Stimulated activated CD4-positive, alpha-beta T cell treated with anti-CD3 and anti-CD28 coated beads, Interleukin-1b, Interleukin-23, amount 100 ng/mL, for 24 hours (primary cell): ENCODE measurements around the gene CYP4A11.
"Not testable (repeated sequence)": the region's sequence is repeated elsewhere in the genome, so short reads cannot be mapped to it uniquely, and the experiment has no call there.

Experiments used
- DNase-seq, 4 experiments: peaks; one replicate each; pipeline ENCODE4 v3.0.0-alpha.2; 2020; ENCODE audit warnings: low read depth in 4 of 4, low spot score in 1 of 4

Gene CYP4A11, protein sequence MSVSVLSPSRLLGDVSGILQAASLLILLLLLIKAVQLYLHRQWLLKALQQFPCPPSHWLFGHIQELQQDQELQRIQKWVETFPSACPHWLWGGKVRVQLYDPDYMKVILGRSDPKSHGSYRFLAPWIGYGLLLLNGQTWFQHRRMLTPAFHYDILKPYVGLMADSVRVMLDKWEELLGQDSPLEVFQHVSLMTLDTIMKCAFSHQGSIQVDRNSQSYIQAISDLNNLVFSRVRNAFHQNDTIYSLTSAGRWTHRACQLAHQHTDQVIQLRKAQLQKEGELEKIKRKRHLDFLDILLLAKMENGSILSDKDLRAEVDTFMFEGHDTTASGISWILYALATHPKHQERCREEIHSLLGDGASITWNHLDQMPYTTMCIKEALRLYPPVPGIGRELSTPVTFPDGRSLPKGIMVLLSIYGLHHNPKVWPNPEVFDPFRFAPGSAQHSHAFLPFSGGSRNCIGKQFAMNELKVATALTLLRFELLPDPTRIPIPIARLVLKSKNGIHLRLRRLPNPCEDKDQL

DNA sequence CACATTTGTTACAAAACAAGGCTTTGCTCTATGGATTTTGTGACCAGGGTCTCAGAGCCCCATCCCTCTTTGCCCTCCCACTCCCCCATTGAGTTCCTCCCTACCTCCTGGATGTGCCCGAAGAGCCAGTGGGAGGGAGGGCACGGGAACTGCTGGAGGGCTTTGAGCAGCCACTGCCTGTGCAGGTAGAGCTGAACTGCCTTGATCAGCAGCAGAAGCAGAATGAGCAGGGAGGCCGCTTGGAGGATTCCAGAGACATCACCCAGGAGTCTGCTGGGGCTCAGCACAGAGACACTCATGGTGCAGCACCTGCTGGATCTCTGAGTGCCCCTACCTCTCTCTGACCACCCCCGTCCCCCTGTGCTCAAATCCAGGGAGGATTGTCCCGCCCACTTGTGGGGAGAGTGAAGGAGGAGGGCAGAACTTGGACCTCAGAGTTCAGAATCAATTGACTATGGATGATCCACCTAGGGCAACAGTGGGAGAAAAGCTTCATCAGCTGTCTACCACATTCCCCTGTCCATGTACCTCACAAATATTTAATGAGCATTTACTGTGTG is at the start of gene CYP4A11:
CYP4A11 (minus strand) TSS at position 342 of the 560 bp plus-strand sequence; CDS start at position 299, 43 bp downstream.
- DNase-seq = no peak

DNA sequence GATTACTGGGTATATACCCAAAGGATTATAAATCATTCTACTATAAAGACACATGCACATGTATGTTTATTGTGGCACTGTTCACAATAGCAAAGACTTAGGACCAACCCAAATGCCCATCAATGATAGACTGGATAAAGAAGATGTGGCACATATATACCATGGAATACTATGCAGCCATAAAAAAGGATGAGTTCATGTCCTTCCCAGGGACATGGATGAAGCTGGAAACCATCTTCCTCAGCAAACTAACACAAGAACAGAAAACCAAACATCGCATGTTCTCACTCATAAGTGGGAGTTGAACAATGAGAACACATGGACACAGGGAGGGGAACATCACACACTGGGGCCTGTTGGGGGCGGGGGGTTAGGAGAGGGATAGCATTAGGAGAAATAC is 49.3 kb upstream of the CYP4A11 start:
- not testable (repeated sequence) for DNase-seq

DNA sequence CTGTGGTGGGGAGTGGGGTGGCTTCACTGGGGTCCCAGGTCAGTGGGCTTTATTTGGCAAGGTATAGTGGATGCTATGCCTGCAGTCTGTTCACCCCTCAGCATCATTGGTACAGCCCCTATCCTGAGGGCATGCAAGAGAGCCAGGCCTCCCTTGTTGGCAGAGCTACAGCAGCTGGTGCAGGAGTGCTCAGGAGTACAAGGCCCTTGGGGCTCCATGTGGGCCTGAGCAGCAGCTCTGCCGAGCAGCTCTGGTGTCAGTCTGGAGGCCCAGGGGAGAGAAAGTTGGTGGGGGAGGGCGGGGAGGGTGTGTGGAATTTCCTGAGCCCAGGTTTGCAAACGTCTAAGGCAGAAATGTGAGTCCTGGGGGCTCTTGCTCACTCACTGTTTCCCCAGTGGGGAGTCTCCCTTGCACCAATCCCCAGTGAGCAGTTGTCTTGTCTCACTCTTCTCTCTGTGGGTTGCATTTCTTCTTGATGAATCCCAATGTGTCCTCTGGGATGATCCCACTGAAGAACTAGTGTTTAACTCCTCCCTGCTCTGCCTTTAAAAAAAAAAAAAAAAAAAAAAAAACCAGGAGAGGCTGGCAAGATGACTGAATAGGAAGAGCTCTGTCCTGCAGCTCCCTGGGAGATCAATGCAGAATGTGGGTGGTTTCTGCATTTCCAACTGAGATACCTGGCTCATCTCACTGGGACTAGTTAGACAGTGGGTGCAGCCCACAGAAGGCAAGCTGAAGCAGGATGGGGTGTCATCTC is 42.7 kb upstream of the CYP4A11 start:
- no peak for DNase-seq

DNA sequence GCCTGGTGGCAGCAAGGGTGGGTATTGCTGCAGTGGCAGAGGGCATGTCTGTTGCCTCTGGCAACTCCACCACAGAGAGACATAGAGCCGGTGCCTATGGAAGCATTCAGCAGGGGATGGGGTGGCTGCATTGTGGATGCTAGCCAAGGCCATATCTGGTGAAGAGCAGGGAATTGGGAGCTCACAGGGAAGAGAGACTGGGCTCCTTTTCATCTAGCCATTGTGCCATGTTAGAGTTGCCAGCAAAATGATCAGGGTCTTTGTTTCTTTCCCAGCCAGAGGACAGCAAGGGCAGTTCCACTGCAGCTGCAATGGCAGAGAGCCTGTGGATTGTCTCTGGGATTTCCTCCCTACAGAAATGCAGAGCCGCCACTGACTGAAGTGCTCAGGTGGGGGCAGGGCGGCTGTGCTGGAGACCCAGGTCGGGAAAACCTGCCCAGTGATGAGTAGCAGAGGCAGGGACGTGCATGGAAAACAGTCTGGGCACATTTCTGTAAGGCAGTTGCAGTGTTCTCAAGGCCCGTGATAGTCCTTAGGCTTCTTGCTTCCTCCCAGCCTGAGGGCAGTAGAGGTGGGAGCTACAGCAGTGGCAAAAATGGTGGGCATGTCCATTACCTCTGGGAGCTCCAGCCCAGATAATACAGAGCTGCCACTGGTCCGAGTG is 42.0 kb upstream of the CYP4A11 start:
- no peak for DNase-seq

DNA sequence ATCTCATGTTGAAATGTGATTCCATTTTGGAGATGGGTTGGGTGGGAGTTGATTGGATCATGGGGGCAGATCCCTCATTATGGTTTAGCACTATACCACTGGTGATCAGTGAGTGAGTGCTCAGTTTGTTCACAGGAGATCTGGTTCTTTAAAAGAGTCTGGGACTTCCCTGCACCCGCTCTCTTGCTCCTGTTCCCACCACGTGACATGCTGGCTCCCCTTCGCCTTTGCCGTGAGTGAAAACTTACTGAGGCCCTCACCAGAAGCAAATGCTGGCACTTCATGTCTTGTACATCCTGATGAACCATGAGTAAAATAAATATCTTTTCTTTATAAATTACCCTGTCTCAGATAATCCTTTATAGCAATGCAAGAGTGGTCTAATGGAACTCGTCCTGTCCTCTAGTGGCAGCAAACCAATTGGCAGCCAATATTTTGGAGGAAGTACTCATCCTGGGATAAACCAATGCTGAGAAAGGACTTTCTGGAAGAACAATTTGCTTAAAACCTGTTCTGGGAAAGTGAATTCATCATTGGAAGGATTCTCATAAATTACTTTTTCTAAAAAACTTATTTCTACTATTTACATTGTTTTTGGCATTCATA is 27.8 kb upstream of the CYP4A11 start:
- DNase-seq = no peak

DNA sequence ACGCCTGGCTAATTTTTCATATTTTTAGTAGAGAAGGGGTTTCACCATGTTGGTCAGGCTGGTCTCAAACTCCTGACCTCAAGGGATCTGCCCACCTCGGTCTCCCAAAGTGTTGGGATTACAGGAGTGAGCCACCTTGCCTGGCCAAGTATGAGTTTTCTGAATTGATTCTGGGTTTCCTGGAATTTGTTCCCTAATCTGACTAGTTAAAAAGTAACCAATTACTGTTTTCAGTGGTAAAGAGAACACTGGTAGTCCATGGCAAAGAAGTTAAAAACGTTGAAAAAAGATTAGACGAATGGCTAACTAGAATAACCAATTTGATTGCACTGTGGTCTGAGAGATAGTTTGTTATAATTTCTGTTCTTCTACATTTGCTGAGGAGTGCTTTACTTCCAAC is 21.0 kb upstream of the CYP4A11 start:
- DNase-seq = not testable (repeated sequence)

DNA sequence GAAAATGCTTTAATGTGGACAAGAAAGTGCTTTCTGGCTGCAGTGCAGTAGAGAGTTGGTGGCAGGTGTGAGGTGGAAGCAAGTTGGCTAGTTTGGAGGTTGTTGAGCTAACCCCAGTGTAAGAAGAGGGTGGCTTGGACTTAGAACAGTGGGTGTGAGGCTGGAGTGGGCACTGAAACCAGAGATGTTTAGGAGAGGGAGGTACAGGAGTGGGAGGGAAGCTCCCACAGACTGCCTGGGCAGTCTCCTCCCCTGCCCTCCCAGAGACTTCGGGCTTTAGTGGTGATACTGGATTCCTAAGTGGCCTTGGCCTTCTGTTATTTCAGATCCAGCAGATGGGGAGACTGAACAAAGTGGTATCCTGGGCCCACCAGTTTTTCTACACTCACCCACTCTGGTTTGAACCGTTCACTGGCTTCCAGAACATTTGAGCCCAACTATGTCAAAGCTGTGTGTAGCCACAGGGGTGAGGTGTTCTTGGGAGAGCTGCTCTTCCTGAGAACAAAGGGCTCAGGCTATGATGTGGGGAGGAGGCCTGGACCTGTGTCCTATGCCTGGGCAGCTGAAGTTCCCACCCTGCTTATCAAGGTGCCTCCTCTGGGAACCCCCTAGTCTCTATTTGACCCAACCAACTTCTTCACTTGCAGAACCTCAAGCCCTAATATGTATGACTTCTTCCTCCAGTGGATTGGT is 19.9 kb upstream of the CYP4A11 start:
- no peak for DNase-seq

DNA sequence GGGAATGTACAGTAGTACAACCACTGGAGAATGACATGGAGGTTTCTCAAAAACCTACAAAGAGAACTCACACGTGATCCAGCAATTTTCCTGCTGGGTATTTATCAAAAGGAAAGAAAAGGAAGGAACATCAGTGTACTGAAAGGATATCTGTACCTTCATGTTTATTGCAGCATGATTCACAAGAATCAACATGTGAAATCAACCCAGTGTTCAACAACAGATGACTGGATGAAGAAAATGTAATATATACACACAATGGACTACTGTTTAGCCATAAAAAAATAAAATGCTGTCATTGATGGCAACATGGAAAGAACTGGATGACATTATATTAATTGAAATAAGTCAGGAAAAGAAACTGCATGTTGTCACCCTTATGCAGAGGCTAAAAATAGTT is 19.0 kb upstream of the CYP4A11 start:
- no peak for DNase-seq

DNA sequence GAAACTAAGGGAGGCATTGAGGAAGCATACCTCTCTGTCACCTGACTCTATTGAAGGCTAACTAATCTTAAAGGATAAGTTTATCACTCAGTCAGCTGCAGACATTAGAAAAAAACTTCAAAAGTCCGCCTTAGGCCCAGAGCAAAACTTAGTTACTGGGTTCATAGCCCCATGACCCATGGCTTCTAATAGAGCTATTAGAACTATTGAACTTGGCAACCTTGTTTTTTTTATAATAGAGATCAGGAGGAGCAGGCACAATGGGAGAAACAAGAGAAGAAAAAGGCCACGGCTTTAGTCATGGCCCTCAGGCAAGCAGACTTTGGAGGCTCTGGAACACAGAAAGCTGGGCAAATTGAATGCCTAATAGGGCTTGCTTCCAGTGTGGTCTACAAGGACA is 13.8 kb upstream of the CYP4A11 start:
- not testable (repeated sequence) for DNase-seq

DNA sequence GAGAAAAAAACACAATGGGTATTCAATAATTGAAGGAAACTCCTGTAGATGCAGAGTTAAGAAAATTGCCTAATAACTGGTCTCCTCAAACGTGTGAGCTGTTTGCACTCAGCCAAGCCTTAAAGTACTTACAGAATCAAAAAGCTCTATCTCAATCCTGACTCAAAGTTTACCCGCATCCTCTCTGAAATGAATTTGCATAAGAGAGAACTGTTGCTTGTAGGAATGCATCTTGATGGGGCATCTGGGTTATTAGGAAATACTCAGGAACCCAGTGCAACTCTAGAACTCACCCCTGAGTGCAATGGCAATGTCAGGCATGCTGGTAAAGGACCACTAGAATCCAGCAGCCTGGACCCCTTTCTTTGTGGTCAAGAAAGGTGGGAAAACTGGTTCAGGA is 12.6 kb upstream of the CYP4A11 start:
- not testable (repeated sequence) for DNase-seq

DNA sequence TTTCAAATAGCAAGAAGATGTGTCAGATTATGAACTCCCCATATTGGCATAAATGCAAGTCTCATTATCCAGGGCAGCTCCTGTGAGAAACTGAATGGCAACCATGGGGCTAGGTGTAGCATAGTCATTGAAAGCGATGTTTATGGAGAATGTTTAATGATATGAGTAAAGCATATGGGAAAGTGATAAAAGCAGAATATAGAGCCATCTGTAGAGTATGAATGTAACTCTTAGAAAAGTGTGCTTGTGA is 8.1 kb upstream of the CYP4A11 start:
- not testable (repeated sequence) for DNase-seq

DNA sequence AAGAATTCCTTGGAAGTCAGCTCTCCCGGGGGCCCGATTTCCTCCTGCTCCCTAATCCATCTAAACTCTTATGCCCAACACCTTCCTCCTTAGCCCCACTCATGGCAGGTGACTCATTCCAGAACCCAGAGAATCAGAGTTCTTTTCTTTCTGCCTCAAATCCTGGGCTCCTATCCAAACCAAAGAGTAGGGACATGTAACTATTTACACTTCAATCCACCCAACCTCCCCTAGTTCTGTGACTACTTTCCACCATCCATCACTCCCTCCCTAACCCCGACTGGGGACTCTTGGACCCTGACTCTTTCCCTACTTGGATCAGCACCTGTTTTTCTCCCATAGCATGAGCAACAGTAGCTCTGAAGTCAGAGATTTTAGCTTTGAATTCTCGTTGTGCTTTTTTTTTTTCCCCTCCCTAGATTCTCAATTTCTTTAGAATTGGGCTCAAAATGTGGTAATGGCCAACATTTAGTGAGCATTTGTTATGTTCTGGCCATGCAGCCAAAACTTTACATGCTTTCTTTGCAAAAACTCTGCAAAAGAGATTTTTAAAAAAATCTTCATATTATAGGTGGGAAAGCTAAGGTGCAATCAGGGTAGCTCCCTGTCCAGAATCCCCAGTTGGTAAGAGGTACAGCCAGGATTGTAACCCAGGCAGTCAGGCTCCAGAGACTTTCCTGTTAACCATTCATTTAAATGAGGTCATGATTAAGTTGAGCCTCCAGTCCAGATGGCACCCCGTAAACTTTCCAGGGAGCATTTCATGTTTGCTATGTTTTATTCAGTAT is 7.5 kb upstream of the CYP4A11 start:
- DNase-seq = no peak

DNA sequence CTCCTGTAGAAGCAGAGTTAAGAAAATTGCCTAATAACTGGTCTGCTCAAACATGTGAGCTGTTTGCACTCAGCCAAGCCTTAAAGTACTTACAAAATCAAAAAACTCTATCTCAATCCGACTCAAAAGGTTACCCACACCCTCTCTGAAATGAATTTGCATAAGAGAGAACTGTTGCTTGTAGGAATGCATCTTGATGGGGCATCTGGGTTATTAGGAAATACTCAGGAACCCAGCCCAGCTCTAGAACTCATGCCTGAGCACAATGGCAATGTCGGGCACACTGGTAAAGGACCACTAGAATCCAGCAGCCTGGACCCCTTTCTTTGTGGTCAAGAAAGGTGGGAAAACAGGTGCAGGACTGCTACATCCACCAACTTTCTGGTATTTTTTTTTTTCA is 6.4 kb upstream of the CYP4A11 start:
- not testable (repeated sequence) for DNase-seq

DNA sequence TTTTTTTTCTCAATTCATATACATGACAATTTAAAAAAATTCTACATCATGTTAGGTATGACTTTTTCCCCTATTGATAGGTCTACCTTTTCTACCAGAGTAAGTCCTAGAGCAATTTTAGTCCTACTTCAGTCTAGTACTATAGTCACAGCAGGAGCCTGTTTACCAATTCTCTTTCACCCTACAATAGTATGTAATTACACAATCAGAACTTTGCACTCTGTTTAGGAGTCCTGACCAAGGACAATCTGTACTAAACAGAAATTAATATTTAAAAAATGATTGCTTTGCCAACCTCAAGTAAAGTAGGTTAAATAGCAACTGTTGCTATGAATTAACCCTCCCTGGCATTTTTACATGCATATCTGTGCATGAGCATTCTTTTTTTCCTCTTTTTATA is 810 bp upstream of the CYP4A11 start:
- no peak for DNase-seq

DNA sequence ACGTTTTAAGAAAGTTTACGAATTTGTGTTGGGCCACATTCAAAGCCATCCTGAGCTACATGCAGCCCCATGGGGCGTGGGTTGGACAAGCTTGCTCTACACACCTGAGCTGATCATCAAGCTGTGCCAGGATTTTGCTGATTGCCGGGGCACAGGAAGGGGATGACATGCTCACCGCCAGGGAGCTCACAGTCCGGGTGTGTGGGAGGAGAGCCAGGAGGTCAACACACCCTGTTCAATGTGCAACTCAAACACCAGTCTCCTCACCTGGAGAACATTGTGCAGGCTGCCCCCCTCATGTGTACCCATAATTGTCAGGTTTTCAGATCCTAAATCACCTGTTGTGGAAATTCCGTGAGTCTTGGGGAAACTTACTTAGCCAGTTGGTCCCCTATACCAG is 969 bp downstream of the CYP4A11 start:
- no peak for DNase-seq

DNA sequence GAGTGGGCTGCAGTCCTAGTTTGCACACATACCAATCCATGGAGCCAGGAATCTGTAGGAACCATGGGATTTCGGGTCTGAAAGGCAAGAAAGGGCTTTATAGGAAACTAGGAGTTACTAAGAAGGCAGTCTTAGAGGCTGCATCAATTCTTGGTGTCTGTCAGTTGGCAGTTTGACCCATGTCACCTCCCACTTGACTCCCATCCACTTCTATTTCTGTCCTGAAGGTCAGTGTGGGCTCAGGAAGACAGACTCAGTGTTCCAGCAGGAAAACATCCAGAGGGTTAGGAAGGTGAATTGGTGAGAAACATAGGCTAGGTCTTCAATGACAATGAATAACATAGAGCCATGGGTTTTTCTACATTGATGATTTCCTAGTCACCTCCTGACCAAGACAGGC is 4.0 kb downstream of the CYP4A11 start:
- DNase-seq = no peak

DNA sequence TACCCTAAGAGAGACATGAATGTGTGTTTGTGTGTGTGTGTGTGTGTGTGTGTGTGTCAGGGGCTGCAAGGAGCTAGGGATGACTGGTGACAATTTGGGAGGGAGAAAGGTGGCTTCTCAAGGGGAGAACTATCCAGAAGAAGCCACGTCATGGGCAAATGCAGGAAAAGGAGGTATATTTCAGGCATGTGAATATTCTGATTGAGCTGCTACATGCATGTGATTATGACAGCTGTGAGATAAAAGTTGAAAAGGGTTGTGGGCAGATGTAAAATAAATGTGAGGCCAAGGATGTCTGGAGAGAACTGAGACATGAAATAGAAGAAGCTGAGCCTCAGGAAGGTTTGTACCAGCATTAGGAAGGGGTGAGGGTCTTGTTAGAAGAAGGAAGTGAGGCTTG is 4.5 kb downstream of the CYP4A11 start:
- no peak for DNase-seq

DNA sequence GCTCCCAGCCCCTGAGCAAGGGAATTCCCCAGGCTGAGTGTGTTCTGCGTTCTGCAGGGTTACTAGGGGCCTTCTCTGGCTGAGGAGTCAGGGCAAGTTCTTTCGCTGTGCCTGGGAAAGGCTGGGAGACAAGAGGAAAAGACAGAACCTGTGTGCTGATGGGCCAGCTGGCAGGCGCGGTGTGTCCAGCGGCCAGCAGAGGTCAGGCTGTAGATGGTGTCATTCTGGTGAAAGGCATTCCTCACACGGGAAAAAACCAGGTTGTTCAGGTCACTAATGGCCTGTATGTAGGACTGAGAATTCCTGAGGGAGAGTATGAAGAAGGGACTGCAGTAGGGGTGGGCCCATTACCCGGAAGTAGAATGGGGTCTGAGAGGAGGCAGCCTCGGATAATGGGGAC is 6.4 kb downstream of the CYP4A11 start:
- not testable (repeated sequence) for DNase-seq

DNA sequence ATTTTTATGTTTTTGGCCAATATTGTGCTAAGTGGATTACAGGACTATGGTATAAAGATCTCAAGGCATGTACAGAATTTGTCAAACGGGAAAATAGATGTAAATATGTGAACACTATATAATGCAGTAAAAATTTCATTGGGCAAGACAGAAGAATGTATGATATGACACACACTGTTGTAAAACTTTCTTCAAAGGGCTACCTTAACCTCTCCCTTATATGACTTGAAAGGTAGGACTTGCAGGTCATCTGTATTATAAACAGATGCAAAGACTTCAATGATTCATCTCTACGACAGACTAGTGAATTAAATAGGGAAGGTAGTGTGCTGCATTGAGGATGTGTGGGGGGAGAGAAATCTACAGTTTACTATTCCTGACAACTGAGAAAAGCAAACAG is 9.3 kb downstream of the CYP4A11 start:
- DNase-seq = not testable (repeated sequence)

DNA sequence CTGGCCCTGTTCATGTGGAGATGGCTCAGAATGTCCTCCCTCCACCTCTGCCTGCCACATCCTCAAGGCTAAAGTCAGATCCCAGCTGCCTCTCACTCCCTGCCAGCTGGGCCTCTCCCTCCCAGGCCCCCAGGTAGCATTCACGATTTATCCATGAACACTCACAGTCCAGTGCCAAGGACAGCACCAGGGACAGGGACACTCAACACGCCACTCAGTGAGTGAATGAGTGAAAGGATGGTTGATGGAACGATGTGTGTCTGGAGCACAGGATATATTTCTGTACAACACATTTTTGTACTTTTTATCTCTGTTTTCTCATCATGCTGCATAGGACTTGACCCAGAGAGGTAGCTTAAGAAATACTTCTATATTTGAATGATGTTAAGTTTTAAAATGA is 10.1 kb downstream of the CYP4A11 start:
- DNase-seq = no peak
